ENCODE results near the gene FAM163A. TPM values are rescaled to one million over a fixed set of nuclear protein-coding genes. Genes with fewer than 3 reads are reported as not detected.

Gene FAM163A
- total RNA-seq, 2 donors from 2014 or later: not detected

GRCh38 chr1:179761846-179762640, 19.0 kb downstream of the FAM163A start:
- H3K27me3 Mint-ChIP-seq: peaks cover 7 to 15% of the 10 kb centered on the region in 2 donors
- H3K4me1 Mint-ChIP-seq (ENCODE audit: low read depth in 2 of 2): no peaks in the 10 kb centered on the region
- ATAC-seq (no peak), DNase-seq (ENCODE audit: low spot score) (no peak)
- H3K36me3 Mint-ChIP-seq: no peaks in the 10 kb centered on the region
- H3K27ac Mint-ChIP-seq: no peak overlapping the region
- no peak overlapping the region for H3K4me3 Mint-ChIP-seq
- no peaks in the 10 kb centered on the region for H3K9me3 Mint-ChIP-seq

- no peak for DNase-seq (ENCODE audit: low spot score)
- Mint-ChIP-seq H3K27me3 (peaks cover 8 to 33% of the 10 kb centered on the region in 2 donors), H3K4me3 (no peak overlapping the region), H3K4me1 (ENCODE audit: low read depth in 2 of 2) (no peaks in the 10 kb centered on the region), H3K36me3 (no peaks in the 10 kb centered on the region), H3K27ac (no peak overlapping the region), H3K9me3 (no peaks in the 10 kb centered on the region)
- ATAC-seq: no peak
Measured at GRCh38 chr1:179767177-179767581, 24.1 kb downstream of the FAM163A start.

- no peak for ATAC-seq
- Mint-ChIP-seq H3K27me3 (peaks cover 9 to 33% of the 10 kb centered on the region in 2 donors), H3K36me3 (no peaks in the 10 kb centered on the region), H3K27ac (no peak overlapping the region), H3K4me3 (no peak overlapping the region), H3K9me3 (no peaks in the 10 kb centered on the region), H3K4me1 (ENCODE audit: low read depth in 2 of 2) (no peaks in the 10 kb centered on the region)
- DNase-seq (ENCODE audit: low spot score): no peak
Measured at GRCh38 chr1:179767996-179768395, 24.9 kb downstream of the FAM163A start.

- ATAC-seq: peak in 1 of 2 donors; percentile 45
- H3K27me3 Mint-ChIP-seq: peaks cover 9 to 25% of the 10 kb centered on the region in 2 donors
- no peaks in the 10 kb centered on the region for H3K4me1 Mint-ChIP-seq (ENCODE audit: low read depth in 2 of 2)
- no peaks in the 10 kb centered on the region for H3K9me3 Mint-ChIP-seq
- no peaks in the 10 kb centered on the region for H3K36me3 Mint-ChIP-seq
- DNase-seq (ENCODE audit: low spot score): no peak
- H3K4me3 Mint-ChIP-seq: no peak overlapping the region
- H3K27ac Mint-ChIP-seq: no peak overlapping the region
Measured at GRCh38 chr1:179770887-179771502, 27.9 kb downstream of the FAM163A start.

- ATAC-seq: no peak
- no peak for DNase-seq (ENCODE audit: low spot score)
- no peak overlapping the region for H3K4me3 Mint-ChIP-seq
- no peak overlapping the region for H3K27ac Mint-ChIP-seq
- no peaks in the 10 kb centered on the region for H3K4me1 Mint-ChIP-seq (ENCODE audit: low read depth in 2 of 2)
- no peaks in the 10 kb centered on the region for H3K9me3 Mint-ChIP-seq
- peaks cover 10 to 24% of the 10 kb centered on the region in 2 donors for H3K27me3 Mint-ChIP-seq
- no peaks in the 10 kb centered on the region for H3K36me3 Mint-ChIP-seq
Measured at GRCh38 chr1:179773264-179773663, 30.2 kb downstream of the FAM163A start.

GRCh38 chr1:179774000-179774399, 30.9 kb downstream of the FAM163A start:
- Mint-ChIP-seq H3K4me3 (no peak overlapping the region), H3K36me3 (no peaks in the 10 kb centered on the region)
- no peak for ATAC-seq

GRCh38 chr1:179774566-179774965, 31.5 kb downstream of the FAM163A start:
- no peak for ATAC-seq
- no peak for DNase-seq (ENCODE audit: low spot score)
- Mint-ChIP-seq H3K9me3 (no peaks in the 10 kb centered on the region), H3K4me1 (ENCODE audit: low read depth in 2 of 2) (no peaks in the 10 kb centered on the region), H3K36me3 (no peaks in the 10 kb centered on the region), H3K27ac (no peak overlapping the region), H3K27me3 (peaks cover 14 to 28% of the 10 kb centered on the region in 2 donors), H3K4me3 (no peak overlapping the region)

More at GRCh38 chr1:179774000-179774399, 30.9 kb downstream of the FAM163A start:
- Mint-ChIP-seq H3K4me1 (ENCODE audit: low read depth in 2 of 2) (no peaks in the 10 kb centered on the region), H3K9me3 (no peaks in the 10 kb centered on the region), H3K27ac (no peak overlapping the region), H3K27me3 (peaks cover 14 to 28% of the 10 kb centered on the region in 2 donors)
- DNase-seq (ENCODE audit: low spot score): no peak

GRCh38 chr1:179775009-179775408, 31.9 kb downstream of the FAM163A start:
- H3K4me3 Mint-ChIP-seq: no peak overlapping the region
- H3K36me3 Mint-ChIP-seq: no peaks in the 10 kb centered on the region
- peaks cover 13 to 27% of the 10 kb centered on the region in 2 donors for H3K27me3 Mint-ChIP-seq
- H3K4me1 Mint-ChIP-seq (ENCODE audit: low read depth in 2 of 2): no peaks in the 10 kb centered on the region
- ATAC-seq (no peak), DNase-seq (ENCODE audit: low spot score) (no peak)
- no peaks in the 10 kb centered on the region for H3K9me3 Mint-ChIP-seq
- H3K27ac Mint-ChIP-seq: no peak overlapping the region

- no peaks in the 10 kb centered on the region for H3K4me1 Mint-ChIP-seq (ENCODE audit: low read depth in 2 of 2)
- no peaks in the 10 kb centered on the region for H3K36me3 Mint-ChIP-seq
- no peak for ATAC-seq
- H3K27me3 Mint-ChIP-seq: peaks cover 9 to 13% of the 10 kb centered on the region in 2 donors
- no peak for DNase-seq (ENCODE audit: low spot score)
- no peak overlapping the region for H3K27ac Mint-ChIP-seq
- H3K9me3 Mint-ChIP-seq: no peaks in the 10 kb centered on the region
- H3K4me3 Mint-ChIP-seq: no peak overlapping the region
Measured at GRCh38 chr1:179776831-179777230, 33.7 kb downstream of the FAM163A start.

GRCh38 chr1:179777731-179778130, 34.6 kb downstream of the FAM163A start:
- Mint-ChIP-seq H3K27ac (no peak overlapping the region), H3K4me1 (ENCODE audit: low read depth in 2 of 2) (no peaks in the 10 kb centered on the region), H3K36me3 (no peaks in the 10 kb centered on the region), H3K9me3 (no peaks in the 10 kb centered on the region), H3K27me3 (peaks cover 7 to 11% of the 10 kb centered on the region in 2 donors), H3K4me3 (no peak overlapping the region)
- no peak for DNase-seq (ENCODE audit: low spot score)
- no peak for ATAC-seq

- no peak for DNase-seq (ENCODE audit: low spot score)
- no peak overlapping the region for H3K4me3 Mint-ChIP-seq
Measured at GRCh38 chr1:179779645-179780272, 36.7 kb downstream of the FAM163A start.

GRCh38 chr1:179781962-179782361, 38.9 kb downstream of the FAM163A start:
- Mint-ChIP-seq H3K4me3 (no peak overlapping the region), H3K27me3 (peaks cover 11 to 17% of the 10 kb centered on the region in 2 donors), H3K9me3 (no peaks in the 10 kb centered on the region), H3K36me3 (no peaks in the 10 kb centered on the region), H3K4me1 (ENCODE audit: low read depth in 2 of 2) (no peaks in the 10 kb centered on the region), H3K27ac (no peak overlapping the region)
- no peak for ATAC-seq
- no peak for DNase-seq (ENCODE audit: low spot score)

More at GRCh38 chr1:179779645-179780272, 36.7 kb downstream of the FAM163A start:
- Mint-ChIP-seq H3K27ac (no peak overlapping the region), H3K4me1 (ENCODE audit: low read depth in 2 of 2) (no peaks in the 10 kb centered on the region), H3K9me3 (no peaks in the 10 kb centered on the region), H3K36me3 (no peaks in the 10 kb centered on the region), H3K27me3 (peaks cover 8 to 11% of the 10 kb centered on the region in 2 donors)
- no peak for ATAC-seq

- DNase-seq (ENCODE audit: low spot score) (no peak), ATAC-seq (no peak)
- Mint-ChIP-seq H3K4me3 (no peak overlapping the region), H3K27me3 (peaks cover 13 to 23% of the 10 kb centered on the region in 2 donors), H3K4me1 (ENCODE audit: low read depth in 2 of 2) (no peaks in the 10 kb centered on the region), H3K27ac (no peak overlapping the region), H3K36me3 (no peaks in the 10 kb centered on the region), H3K9me3 (no peaks in the 10 kb centered on the region)
Measured at GRCh38 chr1:179785031-179785431, 41.9 kb downstream of the FAM163A start.

GRCh38 chr1:179785728-179786127, 42.6 kb downstream of the FAM163A start:
- H3K36me3 Mint-ChIP-seq: no peaks in the 10 kb centered on the region
- no peaks in the 10 kb centered on the region for H3K9me3 Mint-ChIP-seq
- peaks cover 13 to 25% of the 10 kb centered on the region in 2 donors for H3K27me3 Mint-ChIP-seq
- no peak for ATAC-seq
- DNase-seq (ENCODE audit: low spot score): no peak
- H3K27ac Mint-ChIP-seq: no peak overlapping the region
- H3K4me1 Mint-ChIP-seq (ENCODE audit: low read depth in 2 of 2): no peaks in the 10 kb centered on the region
- H3K4me3 Mint-ChIP-seq: no peak overlapping the region

Measured in natural killer cell treated with Interleukin-12 subunit alpha and Interleukin-12 subunit beta and Interleukin-15 and Interleukin-18, amount 100 ng/mL, for 72 hours (primary cell).